Central memory CD8-positive, alpha-beta T cell (primary cell): Measurements from ENCODE around the gene COL27A1.
A peak's percentile ranks its signal among the peaks of the same experiment; 100 is the strongest.

Experiments
- ATAC-seq: fragments of 150-1000 bp; cut with Tn5 transposase; replicated peaks from 2 replicates; pipeline ENCODE4 v1.10.0; 2022; ENCODE audit warnings: mild to moderate bottlenecking, moderate FRiP score, moderate number of reproducible peaks; ENCODE audit not compliant: poor library complexity, severe bottlenecking; ENCODE audit errors: extremely low read depth
- DNase-seq, 2 donors: peaks; one replicate each; pipeline ENCODE4 v3.0.0; 2021; ENCODE audit warnings: low spot score in 2 of 2
- H3K27ac Mint-ChIP-seq: one replicate; pipeline ENCODE4 v1.8.0; 2022; ENCODE audit warnings: low read depth, mild to moderate bottlenecking, moderate library complexity, mixed read lengths
- H3K27me3 Mint-ChIP-seq: one replicate; pipeline ENCODE4 v1.8.0; 2022; ENCODE audit warnings: mixed read lengths
- H3K36me3 Mint-ChIP-seq: one replicate; pipeline ENCODE4 v1.8.0; 2022; ENCODE audit warnings: mild to moderate bottlenecking, moderate library complexity, mixed read lengths; ENCODE audit not compliant: insufficient read depth
- H3K4me1 Mint-ChIP-seq: one replicate; pipeline ENCODE4 v1.8.0; 2022; ENCODE audit warnings: mixed read lengths
- H3K4me3 Mint-ChIP-seq: one replicate; pipeline ENCODE4 v1.8.0; 2022; ENCODE audit warnings: mild to moderate bottlenecking, moderate library complexity, mixed read lengths
- H3K9me3 Mint-ChIP-seq: one replicate; pipeline ENCODE4 v1.8.0; 2022; ENCODE audit warnings: mixed read lengths

Gene COL27A1

DNA sequence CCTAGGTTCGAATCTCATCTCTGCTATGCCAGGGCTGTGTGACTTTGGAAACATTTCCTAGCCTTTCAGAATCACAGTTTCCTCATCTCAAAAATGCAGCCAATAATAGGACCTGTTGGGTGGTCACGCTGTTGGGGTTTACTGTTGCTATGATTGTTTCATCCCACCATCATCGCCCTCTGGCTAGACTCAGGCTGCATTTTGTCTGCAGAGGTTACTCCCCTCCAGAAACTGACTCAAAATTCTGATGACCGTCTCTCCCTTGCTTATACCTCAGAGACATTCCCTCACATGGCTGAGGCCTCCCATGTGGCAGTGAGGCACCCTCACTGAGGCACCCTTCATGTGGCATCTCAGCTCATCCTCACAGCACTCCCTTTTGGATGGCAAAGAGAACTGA lies 61.6 kb downstream of the COL27A1 start:
- Mint-ChIP-seq H3K4me1 (no peaks in the 10 kb centered on the region), H3K27me3 (no peaks in the 10 kb centered on the region), H3K4me3 (no peak overlapping the region), H3K36me3 (no peaks in the 10 kb centered on the region), H3K9me3 (no peaks in the 10 kb centered on the region), H3K27ac (no peak overlapping the region)
- no peak for ATAC-seq
- no peak for DNase-seq

DNA sequence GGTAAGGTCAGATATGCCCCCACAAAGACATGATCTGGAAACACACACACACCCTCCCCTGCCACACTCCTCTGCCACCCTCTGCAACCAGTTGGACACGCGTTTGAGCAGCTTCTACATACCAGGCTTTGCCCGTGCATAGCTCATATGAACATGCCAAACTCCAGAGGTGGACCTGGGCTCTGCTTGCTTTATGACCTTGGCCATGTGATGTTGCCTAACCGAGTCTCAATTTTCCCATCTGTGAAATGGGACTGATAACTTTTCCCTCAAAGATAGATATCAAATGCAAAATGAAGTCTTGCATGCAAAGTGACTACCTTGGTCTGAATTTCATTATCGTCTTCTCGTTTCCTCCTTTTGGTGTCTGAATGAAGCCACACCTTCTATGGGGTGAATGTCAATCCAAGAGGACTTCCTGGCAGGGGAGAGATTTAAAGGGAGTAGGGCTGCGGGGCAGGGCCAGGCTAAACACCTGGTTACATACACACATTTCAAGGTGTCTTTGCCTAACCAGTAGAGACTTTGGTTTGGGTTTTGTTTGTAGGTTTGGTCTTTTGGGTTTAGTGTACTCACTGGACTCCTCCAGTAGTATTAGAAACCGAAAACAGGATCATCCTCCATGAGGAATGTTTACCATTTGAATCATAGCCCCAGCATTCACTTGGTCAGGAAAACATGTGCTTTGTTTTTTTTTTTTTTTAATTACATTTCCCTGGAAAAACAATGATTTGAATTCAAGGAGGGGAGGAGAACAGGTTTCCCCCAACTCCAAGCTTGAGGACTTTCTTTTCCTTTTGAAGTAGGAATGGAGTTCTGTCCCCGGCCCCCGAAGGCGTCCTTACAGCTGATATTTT lies 63.2 kb downstream of the COL27A1 start:
- no peak overlapping the region for H3K4me3 Mint-ChIP-seq
- no peaks in the 10 kb centered on the region for H3K9me3 Mint-ChIP-seq
- no peaks in the 10 kb centered on the region for H3K36me3 Mint-ChIP-seq
- no peaks in the 10 kb centered on the region for H3K27me3 Mint-ChIP-seq
- H3K27ac Mint-ChIP-seq, result no peak overlapping the region
- H3K4me1 Mint-ChIP-seq, result no peaks in the 10 kb centered on the region
- DNase-seq, result no peak
- ATAC-seq, result no peak

DNA sequence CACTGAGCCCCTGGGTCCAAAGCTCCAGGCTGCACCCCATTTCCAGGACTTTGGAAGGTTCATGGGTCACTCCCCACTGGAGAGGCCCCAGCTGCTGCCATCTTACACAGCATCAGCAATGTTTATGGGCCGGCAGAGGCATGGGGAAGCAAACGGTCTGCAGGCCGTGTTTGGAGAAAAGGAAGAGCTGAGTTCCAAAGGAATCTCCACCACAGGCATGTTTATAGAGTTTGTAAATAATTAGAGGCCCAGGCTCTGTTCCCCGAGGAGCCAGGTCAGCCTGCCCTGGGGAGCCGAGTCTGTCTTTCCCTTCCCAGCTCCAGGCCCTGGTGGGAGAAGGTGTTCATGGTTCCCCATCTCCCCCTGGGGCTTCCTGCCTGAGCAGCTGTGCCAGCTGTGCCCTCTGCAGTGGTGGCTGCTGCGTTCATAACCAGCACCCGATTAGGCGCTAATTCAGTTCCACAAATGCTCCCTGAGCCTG lies 64.8 kb downstream of the COL27A1 start:
- Mint-ChIP-seq H3K27me3 (no peaks in the 10 kb centered on the region), H3K4me3 (no peak overlapping the region), H3K9me3 (no peaks in the 10 kb centered on the region), H3K36me3 (no peaks in the 10 kb centered on the region), H3K27ac (no peak overlapping the region), H3K4me1 (no peaks in the 10 kb centered on the region)
- DNase-seq (no peak), ATAC-seq (no peak)

DNA sequence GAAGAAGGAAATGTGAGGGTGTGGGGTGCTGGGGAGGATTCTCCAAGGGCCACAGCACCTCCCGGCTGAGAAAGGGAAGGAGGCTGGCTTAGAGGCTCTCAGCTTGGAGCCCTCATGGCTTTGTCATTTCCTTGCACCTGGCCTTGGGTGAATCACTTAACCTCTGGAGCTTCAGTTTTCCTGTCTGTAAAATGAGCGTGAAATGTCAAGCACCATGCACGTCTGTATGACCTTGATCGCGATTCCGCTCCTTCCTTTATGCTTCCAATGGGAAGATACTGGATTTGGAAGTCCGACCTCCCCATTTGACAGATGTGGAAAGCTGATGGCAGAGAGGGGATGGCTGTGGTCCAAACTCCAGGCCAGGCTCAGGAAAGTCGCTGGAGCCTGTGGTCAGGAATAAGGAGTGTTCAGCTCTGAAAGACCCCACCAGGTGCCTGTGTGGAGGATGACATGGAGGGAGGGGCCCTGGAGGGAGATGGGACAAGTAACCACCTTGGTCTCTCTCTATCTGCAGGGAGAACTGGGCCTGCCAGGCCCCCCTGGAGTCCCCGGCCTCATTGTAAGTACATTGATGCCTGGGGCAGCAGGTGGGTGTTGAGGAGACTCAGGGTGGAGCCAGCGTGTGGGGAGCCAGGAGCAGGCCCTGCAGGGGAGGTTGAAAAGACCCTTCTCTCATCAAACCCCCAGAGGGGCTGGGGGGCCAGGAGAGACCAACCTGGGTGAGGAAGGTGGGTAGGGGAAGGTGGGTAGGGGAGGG lies 66.5 kb downstream of the COL27A1 start:
- ATAC-seq (no peak), DNase-seq (no peak)
- Mint-ChIP-seq H3K4me1 (no peaks in the 10 kb centered on the region), H3K27ac (peak overlapping the region; percentile 44), H3K27me3 (peaks cover 1% of the 10 kb centered on the region), H3K36me3 (no peaks in the 10 kb centered on the region), H3K4me3 (no peak overlapping the region), H3K9me3 (no peaks in the 10 kb centered on the region)

DNA sequence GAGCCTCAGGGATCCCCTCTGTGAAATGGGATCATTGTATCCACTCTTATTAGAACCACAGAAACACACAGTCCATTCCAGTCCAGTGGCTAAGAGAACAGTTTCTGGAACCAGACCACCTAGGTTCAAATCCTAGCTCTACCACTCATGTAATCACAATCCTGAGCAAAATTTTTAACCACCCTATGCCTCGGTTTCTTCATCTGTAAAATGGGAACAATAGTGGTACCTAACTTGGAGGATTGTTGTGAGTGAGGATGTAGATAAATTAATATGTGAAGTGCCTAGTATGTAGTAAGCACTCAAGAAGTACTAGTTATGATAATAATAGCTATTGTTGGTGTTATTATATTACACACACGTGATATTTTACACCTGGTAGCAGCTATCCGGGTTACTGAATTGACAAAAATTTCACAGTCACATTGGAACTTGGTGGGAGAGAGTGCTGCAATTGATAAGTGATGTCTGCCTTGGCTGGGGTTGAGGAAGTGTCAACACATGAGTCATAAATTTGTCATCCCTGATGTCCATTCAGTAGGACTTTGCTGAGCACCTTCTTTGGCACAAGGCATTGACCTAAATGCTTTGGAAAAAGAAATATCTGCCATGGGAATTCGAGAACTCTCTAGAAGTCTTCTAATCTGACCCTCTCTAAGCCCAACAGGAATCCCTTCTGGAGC lies 68.4 kb downstream of the COL27A1 start:
- H3K36me3 Mint-ChIP-seq, result no peaks in the 10 kb centered on the region
- ATAC-seq, result no peak
- DNase-seq, result no peak
- H3K9me3 Mint-ChIP-seq, result no peaks in the 10 kb centered on the region
- H3K27me3 Mint-ChIP-seq, result peaks cover 16% of the 10 kb centered on the region
- no peaks in the 10 kb centered on the region for H3K4me1 Mint-ChIP-seq
- no peak overlapping the region for H3K4me3 Mint-ChIP-seq
- no peak overlapping the region for H3K27ac Mint-ChIP-seq

DNA sequence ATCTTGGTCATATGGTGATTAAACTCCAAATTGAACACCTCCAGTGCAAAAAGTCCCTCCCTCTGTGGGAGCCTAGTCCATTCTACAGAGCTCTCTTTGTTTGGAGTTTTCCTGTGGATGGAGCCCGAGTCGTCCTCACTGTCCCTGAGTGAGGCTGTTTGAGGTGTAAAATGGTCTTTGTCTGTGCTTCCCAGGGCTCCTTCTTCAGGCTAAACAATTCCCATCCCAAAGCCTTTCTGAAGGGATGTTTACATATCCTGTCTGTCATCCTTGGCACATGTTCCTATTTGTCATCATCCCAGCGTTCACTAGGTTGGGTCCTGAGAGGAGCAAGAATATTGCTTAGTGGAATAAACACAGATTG lies 68.9 kb downstream of the COL27A1 start:
- no peaks in the 10 kb centered on the region for H3K9me3 Mint-ChIP-seq
- H3K4me1 Mint-ChIP-seq, result no peaks in the 10 kb centered on the region
- DNase-seq (no peak), ATAC-seq (no peak)
- no peak overlapping the region for H3K27ac Mint-ChIP-seq
- peaks cover 16% of the 10 kb centered on the region for H3K27me3 Mint-ChIP-seq
- H3K4me3 Mint-ChIP-seq, result no peak overlapping the region
- H3K36me3 Mint-ChIP-seq, result no peaks in the 10 kb centered on the region

DNA sequence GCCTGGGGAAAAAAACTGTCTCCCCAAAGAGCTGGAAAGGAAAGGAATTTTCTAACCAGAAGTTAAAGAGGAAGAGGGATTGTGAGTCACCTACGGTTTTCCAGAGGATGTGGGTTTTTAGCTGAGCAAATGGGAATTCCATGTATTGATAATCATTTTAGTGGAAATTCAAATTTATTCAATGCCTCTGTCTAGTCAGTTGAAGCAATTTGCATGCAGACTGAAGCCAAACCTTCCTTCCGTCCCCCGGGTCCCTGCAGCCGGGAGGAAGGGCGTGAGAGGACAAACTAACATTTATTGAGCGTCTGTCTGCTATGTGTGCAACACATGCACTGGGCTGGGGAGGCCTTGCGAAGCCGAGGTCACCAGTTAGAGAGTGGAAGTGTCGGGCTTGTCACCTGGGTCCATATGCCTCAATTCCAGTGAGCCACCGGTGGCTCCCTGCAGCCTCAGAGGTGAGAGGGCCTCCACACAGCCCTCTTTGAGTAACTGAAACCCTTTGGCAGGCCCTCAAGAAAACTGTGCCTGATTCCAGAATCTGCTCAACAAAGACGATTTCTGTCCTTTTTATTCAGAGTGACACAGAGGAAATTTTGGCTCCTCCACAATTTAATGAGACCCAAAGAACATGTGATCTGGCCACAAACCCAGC lies 70.3 kb downstream of the COL27A1 start:
- H3K27me3 Mint-ChIP-seq, result peaks cover 28% of the 10 kb centered on the region
- DNase-seq (no peak), ATAC-seq (no peak)
- no peaks in the 10 kb centered on the region for H3K9me3 Mint-ChIP-seq
- no peaks in the 10 kb centered on the region for H3K4me1 Mint-ChIP-seq
- H3K4me3 Mint-ChIP-seq, result no peak overlapping the region
- H3K36me3 Mint-ChIP-seq, result no peaks in the 10 kb centered on the region
- no peak overlapping the region for H3K27ac Mint-ChIP-seq

DNA sequence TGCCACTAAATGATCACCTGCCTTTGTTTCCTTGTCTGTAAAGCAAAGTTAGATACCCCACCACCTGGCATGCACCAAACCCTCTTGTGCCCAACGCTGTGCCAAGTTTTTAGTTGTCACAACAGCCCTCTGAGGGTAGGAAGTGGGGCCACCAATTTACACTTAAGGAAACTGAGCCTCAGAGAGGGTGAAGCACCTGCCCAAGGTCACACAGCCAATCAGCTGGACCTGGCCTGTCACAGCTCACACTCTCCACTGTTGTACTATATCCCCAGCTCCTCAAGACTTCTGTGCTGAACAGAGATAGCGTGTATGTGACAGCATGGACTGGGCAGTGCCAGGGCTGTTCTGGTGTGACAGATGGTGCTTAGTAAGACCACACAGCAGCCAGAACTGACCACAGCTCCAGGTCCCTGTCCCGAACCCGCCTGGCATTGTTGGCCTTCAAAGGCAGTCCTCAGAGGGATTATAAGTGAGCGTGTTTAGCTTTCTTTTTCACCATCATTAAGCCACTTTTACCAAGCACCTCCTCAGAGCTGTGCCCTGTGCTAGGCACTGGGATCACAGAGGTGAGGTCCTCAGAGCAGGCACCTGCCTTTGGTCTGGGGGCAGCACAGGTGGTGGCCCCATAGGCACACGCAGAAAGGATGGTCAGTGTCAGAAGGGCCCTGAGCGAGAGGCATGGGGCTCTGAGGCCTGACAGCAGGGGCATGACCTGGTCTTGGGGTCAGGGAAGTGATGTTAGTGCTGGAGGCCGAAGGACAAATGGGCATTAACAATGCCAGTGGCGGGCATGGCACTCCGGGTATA lies 71.1 kb downstream of the COL27A1 start:
- Mint-ChIP-seq H3K27ac (no peak overlapping the region), H3K4me3 (no peak overlapping the region), H3K9me3 (no peaks in the 10 kb centered on the region), H3K27me3 (peaks cover 32% of the 10 kb centered on the region), H3K4me1 (no peaks in the 10 kb centered on the region), H3K36me3 (no peaks in the 10 kb centered on the region)
- ATAC-seq (no peak), DNase-seq (no peak)

DNA sequence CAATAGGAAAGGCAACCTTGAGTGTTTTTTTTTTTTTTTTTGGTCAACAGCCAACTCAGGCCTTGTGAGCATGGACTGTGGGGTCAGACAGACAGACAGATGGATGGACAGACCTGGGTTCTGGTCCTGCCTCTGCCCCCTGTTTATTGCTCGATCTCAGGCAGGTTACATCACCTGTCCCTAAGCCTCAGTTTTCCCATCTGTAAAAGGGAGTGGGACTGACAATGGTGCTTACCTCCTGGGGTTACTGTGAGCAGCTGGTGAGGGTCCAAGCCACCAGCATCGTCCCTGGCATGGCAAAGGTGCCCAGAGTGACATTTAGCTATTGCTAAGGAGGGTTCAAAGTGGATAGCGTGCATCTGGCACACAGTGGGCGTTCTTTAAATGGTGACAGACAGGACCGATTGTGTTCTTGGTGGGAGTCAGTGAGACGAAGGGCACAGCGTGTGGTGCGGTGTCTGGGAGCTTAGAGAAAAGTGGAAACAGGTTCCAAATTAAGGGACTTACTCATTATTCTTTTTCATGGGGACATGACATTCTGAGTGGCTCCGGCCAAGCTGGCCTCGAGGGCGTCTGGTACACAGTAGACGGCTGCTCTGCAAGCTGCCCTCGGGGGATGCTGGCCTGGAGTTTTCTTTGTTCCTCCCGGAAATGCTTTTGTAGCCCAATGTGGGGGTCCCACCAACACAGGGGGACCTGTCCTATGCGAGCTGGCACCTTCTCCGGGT lies 72.1 kb downstream of the COL27A1 start:
- no peak overlapping the region for H3K4me3 Mint-ChIP-seq
- no peaks in the 10 kb centered on the region for H3K4me1 Mint-ChIP-seq
- ATAC-seq, result no peak
- H3K36me3 Mint-ChIP-seq, result no peaks in the 10 kb centered on the region
- no peak overlapping the region for H3K27ac Mint-ChIP-seq
- H3K27me3 Mint-ChIP-seq, result peaks cover 42% of the 10 kb centered on the region
- DNase-seq, result no peak
- no peaks in the 10 kb centered on the region for H3K9me3 Mint-ChIP-seq

DNA sequence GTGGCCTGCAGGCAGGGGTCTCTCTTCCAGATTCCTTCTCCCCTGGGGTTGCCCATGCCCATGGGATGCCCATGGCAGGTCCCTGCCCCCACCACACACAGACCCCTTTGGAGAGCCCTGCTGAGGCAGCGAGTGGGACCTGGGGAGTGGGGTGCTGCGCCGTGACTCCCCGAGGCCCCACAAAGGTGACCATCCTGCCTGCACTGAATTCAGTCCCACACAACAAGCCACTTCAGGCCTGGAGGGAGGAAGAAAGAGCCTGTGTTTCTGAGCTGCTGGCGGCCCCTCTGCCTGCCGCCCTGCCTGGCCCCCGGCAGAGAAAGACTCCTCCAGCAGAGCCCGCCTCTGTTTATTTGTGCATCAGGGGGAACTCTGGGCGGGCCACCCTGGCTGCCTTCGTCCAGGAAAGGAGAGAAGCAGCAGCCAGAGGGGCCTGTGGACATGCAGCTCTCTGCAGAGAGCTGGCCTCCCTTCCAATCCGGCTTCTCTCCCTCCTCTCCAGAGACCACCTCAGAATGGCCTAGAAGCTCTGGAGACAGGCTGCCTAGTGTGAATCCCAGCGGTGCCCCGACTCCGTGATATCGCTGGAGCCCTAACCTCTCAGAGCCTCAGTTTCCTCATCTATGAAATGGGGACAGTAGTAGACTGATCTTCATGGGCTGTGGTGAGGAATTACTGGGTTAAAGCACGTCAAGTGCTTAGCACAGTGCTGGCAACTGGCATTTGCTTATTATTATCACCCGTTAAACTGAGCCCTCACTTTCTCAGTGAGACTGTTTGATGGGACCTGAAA lies 72.9 kb downstream of the COL27A1 start:
- no peak for ATAC-seq
- peaks cover 45% of the 10 kb centered on the region for H3K27me3 Mint-ChIP-seq

DNA sequence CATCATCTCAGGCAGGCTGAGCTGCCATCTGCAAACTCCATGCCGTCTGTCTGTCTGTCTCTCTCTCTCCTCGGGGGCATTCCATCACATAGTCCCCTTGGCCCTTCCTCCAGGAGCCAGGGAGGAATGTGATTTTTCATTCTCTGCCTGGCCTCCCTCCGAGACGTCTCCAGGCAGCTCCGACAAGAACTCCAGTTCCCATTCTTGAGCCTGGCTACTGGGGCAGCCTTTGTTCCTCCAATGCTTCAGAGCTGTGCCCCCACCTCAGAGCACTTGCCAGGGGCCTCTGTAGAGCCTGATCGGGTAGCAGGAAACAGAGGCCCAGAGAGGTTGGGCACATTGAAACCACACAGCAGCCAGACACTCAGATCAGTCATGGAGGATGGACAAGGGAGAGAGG lies 74.0 kb downstream of the COL27A1 start:
- DNase-seq (no peak), ATAC-seq (no peak)
- Mint-ChIP-seq H3K4me3 (no peak overlapping the region), H3K27me3 (peaks cover 52% of the 10 kb centered on the region), H3K27ac (no peak overlapping the region), H3K4me1 (no peaks in the 10 kb centered on the region), H3K36me3 (no peaks in the 10 kb centered on the region), H3K9me3 (no peaks in the 10 kb centered on the region)

More for the DNA sequence above, 72.9 kb downstream of the COL27A1 start:
- H3K36me3 Mint-ChIP-seq, result no peaks in the 10 kb centered on the region
- H3K4me1 Mint-ChIP-seq, result no peaks in the 10 kb centered on the region
- H3K9me3 Mint-ChIP-seq, result no peaks in the 10 kb centered on the region
- H3K27ac Mint-ChIP-seq, result no peak overlapping the region
- no peak overlapping the region for H3K4me3 Mint-ChIP-seq
- DNase-seq, result no peak
